Activated naive CD4-positive, alpha-beta T cell treated with Interleukin-2 at 50 U/mL for 16 hours (primary cell): ENCODE results near the gene TSR3.

Experiments used
- DNase-seq: peaks from one replicate; pipeline ENCODE4 v3.0.0-alpha.2; 2020

The TSR3 gene

DNA sequence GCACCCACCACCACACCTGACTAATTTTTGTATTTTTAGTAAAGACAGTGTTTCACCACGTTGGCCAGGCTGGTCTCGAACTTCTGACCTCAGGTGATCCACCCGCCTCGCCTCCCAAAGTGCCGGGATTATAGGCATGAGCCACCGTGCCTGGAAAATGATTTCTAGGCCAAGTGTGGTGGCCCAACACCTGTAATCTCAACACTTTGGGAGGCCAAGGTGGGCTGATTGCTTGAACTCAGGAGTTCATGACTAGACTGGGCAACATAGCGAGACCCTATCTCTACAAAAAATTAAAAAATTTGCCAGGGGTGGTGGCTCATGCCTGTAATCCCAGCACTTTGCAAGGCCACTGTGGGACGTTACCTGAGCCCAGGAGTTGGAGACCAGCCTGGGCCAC is 29.3 kb downstream of the TSR3 start:
- no peak for DNase-seq

DNA sequence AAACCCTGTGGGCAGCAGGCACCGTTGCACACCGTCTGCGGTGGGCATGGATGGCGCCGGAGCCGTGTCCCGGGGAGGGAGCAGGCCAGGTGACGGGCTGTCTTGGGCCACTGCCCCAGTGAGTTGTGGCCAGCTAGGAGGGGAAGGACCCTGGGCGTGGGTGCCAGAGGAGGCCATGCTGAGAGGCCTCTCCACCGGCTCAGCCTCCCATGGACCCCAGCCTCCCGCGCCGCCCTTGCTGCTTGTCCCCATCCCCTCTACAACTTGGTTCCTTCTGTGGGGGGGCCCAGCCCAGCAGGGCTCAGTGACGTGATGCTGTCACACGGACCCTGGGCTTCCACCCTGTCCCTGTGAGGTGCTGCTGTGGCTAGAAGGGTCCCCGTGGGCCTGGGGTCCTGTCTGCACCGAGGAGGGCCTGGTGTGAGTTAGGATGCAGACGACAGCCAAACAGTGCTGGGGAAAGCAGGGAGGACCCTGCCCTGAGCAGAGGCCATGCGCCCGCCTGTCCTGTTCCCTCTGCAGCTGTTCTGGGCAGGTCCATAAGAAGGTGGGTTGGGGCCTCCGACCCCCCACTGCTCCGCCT is 30.9 kb downstream of the TSR3 start:
- DNase-seq, result no peak

- no peak for DNase-seq
Observed at GRCh38 chr16:1320097-1320496, 31.6 kb downstream of the TSR3 start.

GRCh38 chr16:1319041-1319440 is 32.6 kb downstream of the TSR3 start:
- DNase-seq, result no peak

DNA sequence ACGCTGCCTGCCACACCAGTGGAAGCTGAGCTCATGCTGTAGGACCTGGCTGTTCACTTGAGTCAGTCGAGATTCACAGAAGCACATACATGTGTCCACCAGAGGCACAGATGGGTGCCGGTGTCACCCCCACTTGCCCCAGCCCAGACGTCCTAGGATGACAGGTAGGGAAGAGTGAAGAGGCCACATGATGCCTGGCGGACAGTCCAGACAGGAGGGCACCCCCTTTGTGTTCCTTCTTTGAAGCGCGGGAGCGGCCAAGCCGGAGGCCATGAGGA is 33.5 kb downstream of the TSR3 start:
- no peak for DNase-seq

DNA sequence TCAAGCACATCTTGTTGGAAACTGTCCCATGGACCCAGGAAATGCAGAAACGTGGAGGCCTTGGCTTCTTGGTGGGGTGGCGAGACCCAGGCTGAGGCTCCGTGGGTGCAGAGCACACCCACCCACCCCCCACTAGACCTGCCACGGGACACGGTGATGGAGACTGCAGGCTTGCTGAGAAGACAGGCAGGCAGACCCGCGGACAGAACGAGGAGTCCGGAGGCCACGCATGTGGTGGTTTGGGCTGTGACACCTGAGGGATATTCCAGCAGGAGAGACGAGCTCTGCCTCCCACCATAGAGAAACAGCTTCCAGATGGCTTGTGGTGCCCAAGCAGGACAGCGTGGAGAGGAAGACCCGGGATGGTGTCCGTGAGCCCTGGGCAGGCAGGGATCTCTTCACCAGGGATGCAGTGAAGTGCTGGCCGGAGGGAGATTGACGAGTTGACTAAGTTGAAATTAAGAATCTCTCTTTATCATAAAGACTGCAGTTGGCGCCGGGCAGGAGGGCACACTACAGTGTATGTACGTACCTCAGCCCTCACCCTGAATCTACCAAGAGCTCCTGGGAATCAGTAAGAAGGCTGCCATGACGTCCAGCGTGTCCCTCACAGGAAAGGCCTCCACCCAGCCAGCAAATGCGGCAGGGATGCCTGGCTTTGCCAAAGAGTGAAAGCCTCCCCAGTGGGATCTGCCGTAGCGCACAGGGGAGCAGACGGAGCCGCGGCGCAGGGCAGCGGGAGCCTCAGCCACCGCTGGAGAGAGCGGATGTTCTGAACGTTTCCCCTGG is 34.0 kb downstream of the TSR3 start:
- DNase-seq, result no peak

GRCh38 chr16:1316033-1316405 is 35.7 kb downstream of the TSR3 start:
- no peak for DNase-seq

GRCh38 chr16:1315081-1316032 is 36.3 kb downstream of the TSR3 start:
- no peak for DNase-seq

GRCh38 chr16:1314399-1315068 is 37.1 kb downstream of the TSR3 start:
- DNase-seq, result no peak

DNA sequence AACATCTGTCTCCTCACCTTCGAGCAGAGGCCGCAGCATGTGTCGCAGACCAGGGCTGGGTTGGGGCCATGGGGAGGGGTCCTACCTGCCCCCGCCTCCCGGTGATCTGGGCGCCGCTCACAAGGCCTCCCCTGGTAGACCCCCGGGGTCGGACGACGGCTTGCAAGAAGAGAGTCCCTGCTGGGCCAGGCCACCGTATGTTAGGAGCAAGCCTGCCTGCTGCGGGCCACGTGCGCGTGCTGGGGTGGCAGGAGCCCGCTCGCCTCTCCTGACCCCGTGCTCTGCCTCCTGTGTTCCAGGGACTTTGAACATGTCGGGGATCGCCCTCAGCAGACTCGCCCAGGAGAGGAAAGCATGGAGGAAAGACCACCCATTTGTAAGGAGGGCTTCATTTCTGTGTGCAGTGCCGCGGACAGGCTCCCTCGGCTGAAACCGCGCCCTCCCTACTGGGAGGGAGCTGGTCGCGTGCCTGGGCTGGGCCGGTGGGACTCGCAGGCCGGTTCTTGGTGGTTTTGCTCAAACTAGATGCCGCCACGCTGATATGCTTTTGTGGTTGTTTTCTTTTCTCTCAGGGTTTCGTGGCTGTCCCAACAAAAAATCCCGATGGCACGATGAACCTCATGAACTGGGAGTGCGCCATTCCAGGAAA is 37.8 kb downstream of the TSR3 start:
- DNase-seq, result no peak

- no peak for DNase-seq
Observed at GRCh38 chr16:1312903-1313302, 38.8 kb downstream of the TSR3 start.

DNA sequence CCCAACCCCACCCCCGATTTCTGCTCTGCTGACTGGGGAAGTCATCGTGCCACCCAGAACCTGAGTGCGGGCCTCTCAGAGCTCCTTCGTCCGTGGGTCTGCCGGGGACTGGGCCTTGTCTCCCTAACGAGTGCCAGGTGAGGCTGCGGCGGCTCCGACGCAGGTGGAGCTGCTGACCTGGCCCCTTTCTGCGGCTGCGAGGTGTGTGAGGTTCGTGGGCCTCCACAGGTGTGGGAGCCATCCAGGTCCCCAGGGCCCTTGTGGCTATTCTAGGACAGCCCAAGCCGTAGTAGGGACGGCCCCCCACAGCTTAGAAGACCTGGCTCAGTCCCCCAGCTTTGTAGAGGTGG is 39.2 kb downstream of the TSR3 start:
- DNase-seq, result no peak

DNA sequence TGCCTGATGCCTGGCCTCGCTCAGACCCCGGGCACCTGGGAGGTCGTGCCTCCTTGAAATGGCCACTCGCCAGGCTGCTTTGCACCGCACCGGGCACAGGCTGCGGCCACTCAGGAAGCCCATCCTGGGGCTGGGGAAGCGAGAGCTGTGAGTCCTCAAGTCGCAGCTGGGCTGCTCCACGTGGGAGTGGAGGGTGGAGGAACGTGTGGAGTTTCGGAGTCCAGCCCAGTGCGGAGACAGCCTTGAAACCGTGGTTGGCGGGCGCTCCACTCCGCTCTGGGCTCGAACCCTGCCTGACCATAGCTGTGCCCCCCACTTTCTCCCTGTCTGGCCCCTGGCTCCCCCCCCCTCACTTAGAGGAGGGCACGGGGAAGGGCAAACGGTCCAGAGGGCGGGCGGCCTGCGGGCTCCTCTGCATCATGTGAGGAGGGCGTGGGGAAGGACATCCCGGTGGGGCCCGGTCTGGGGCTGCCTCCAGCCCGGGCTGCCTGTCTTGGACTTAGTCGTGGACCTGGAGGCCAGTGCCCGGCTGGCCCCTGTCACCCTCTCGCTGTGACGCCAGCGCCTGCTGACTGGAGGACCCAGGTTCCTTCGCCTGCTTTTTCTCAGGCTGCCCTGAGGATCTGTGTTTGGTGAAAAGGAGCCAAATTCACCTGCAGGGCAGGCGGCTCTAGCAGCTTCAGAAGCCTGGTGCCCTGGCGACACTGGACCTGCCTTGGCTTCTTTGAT is 39.8 kb downstream of the TSR3 start:
- no peak for DNase-seq

GRCh38 chr16:1311212-1311737 is 40.4 kb downstream of the TSR3 start:
- DNase-seq, result no peak

- peak; percentile 28 for DNase-seq
Observed at GRCh38 chr16:1310832-1311200, 40.9 kb downstream of the TSR3 start.

GRCh38 chr16:1309888-1310831 is 41.5 kb downstream of the TSR3 start:
- DNase-seq, result peak; percentile 69

GRCh38 chr16:1308977-1309885 is 42.4 kb downstream of the TSR3 start, which contains the start of gene UBE2I:
Gene UBE2I (plus strand): TSS chr16:1309636. CDS start chr16:1314031, 4,395 bp downstream.
- peak; percentile 97 for DNase-seq

- DNase-seq, result no peak
Observed at GRCh38 chr16:1308036-1308976, 43.4 kb downstream of the TSR3 start.
